Fibroblast of lung (primary cell): ENCODE measurements around the gene ABHD16A.

Source experiments
- EZH2 ChIP-seq: IDR thresholded peaks from 2 replicates; pipeline ENCODE4 v1.5.1; 2012; ENCODE audit warnings: low read length, control low read depth, mild to moderate bottlenecking; ENCODE audit errors: missing control alignments
- TF ChIP-seq, protein P1 (sequence below), 2 donors: IDR thresholded peaks in 1 of 2; conservative IDR thresholded peaks in 1 of 2; 1 replicate in 1 of 2; 2 replicates in 1 of 2; pipeline ENCODE4 v1.5.1; 2011 to 2012; ENCODE audit warnings: low read length in 2 of 2, control low read depth in 1 of 2, inconsistent platforms in 1 of 2, low read depth in 1 of 2, mild to moderate bottlenecking in 1 of 2

GRCh38 chr6:31721351-31722020, 18.4 kb upstream of the ABHD16A start, which contains the start of gene LY6G6C:
- TF ChIP-seq, protein P1, sequence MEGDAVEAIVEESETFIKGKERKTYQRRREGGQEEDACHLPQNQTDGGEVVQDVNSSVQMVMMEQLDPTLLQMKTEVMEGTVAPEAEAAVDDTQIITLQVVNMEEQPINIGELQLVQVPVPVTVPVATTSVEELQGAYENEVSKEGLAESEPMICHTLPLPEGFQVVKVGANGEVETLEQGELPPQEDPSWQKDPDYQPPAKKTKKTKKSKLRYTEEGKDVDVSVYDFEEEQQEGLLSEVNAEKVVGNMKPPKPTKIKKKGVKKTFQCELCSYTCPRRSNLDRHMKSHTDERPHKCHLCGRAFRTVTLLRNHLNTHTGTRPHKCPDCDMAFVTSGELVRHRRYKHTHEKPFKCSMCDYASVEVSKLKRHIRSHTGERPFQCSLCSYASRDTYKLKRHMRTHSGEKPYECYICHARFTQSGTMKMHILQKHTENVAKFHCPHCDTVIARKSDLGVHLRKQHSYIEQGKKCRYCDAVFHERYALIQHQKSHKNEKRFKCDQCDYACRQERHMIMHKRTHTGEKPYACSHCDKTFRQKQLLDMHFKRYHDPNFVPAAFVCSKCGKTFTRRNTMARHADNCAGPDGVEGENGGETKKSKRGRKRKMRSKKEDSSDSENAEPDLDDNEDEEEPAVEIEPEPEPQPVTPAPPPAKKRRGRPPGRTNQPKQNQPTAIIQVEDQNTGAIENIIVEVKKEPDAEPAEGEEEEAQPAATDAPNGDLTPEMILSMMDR (conservative IDR thresholded peaks at IDR 0.05 in 1 of 2, IDR thresholded peaks at IDR 0.05 in 1 of 2; ENCODE audit: low read depth in 1 of 2, low read length in 2 of 2) = no peak
- no peak for TF ChIP-seq EZH2
